NCI-H146 treated with DMSO at 0.1 percent for 48 hours (cell line): ENCODE measurements around the gene TVP23C.

ENCODE experiments used
- DNase-seq: peaks from one replicate; lab custom pipeline; 2025; ENCODE audit not compliant: unreplicated experiment; lab: John Stamatoyannopoulos, UW

TVP23C gene

DNA sequence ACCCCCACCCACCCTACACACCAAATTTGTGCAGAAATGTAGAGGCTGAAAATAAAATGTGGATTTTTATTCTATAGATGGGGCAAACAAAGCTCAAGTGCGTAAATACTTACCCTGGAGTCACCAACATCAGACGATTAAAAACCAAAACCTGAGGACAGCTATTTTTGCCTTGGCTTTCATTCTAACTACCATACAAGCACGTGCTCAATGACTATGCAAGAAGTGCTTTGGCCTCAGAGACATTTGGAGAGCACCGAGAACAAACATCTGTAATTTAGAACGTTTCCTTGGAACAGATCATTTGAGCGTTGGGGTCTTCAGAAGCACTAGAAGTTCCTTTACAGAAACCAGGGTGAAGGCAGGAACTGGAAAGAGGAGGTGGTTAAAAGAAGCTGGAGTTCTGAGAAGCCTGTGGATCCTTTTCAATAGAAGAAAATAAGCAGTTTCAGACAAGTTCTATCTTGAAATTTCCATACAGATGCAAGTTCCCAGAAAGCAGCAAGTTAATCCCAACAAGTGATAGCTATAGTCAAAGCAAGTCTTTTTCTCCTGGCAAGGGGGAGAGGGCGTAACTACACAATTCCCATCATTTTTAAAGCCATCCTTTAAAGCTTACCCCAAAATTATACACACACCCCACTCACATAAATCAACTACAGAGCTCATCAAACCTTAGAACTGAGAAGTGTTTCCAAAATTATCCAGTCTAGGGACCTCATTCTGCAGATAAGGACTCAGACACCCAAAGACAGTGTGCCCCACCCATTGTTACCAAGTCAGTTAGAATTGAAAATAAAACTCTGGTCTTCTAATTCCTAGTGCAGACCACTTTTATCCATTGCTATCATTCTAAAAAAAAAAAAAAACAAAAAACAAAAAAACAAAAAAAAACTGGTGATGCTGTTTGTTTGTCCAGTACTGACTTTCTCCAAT, 66.3 kb downstream of the TVP23C start:
- no peak for DNase-seq

DNA sequence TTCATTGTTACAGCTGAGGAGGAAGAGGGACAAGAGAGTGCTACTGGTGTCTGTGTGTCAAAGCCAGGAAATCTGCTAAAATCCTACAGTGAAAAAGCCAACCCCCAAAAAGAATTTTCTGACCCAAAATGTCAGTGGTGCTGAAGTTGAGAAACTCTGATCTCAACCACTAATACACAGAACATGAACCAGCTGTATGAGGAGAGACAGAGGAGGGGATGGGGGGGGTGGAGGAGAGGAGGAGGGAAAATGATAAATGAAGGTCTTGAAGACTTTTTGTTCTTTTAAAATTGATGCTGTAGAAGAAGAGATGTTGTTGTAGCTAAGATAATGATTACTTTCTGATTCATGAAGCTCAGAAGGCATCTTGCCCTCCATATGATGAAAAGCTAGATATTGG, 68.5 kb downstream of the TVP23C start:
- DNase-seq, result no peak

DNA sequence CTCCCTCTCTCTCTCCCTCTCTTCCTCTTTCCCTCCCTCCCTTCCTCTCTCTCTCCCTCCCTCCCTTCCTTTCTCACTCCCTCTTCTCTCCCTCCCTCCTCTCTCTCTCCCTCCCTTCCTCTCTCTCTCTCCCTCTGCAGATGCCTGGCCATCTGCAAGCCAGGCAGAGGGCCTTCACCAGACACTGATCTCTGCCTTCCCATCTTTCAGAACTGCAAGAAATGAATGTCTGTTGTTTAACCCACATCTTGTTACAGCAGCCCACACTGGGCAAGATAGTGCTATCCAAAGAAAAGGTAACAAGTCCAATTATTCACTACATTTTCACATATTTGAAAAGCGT, 69.6 kb downstream of the TVP23C start:
- no peak for DNase-seq

DNA sequence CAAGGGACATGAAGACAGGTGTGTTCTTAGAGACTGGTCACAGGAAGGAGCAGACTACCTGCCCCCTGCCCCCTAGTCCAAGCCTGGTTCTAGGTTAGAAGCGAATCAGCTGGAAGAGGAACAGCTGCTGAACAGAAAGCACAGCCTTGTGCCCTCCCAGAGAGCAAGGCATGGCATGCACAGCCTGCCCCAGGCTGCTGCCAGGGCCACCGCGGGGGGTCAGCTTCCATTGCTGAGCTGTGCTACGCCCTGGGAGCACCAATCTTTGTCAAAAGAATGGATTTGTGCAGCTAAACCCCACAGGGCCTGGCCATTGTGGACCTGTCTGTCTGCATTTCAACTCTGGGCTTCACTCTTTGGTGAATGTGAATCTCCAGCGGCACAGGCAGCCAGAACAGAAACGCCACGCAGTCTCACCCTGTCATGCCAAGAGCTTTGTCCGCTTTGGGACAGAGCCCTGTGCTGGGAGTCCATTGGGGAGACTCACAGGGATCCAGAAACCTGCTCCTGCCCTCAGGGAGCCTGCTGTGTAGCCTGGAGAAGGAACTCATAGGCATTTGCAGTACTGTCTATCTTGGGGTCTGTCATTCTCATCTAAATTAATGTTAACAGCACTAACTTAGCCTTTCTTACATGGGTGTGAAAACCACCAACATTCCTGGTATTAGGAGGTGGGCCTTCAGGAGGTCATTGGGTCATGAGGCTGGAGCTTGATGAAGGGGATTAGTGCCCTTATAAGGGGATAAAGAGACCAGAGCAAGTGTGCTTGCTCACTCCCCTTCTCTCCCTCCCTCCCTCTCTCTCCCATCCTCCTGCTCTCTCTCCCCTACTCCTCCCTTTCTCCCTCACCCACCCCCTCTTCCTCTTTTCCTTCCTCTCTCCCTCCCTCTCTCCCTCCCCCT, 70.2 kb downstream of the TVP23C start:
- DNase-seq, result no peak

DNA sequence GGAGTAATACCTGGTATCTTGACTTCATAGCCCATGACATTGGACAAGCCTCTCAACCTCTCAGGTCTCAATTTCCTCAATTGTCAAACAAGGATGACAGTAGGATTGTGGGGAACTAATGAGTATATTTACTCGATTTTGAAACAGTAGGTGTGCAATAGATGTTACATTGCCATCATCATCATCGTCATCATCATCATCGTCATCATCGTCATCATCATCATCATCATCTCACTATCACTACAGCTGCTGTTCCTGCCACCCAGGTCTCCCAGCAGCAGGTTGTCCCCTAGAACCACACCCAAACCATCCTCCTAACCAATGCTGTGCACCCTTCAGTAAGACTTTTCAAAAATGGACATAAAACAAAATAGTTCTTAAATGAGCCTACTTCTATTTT, 71.1 kb downstream of the TVP23C start:
- DNase-seq, result no peak

DNA sequence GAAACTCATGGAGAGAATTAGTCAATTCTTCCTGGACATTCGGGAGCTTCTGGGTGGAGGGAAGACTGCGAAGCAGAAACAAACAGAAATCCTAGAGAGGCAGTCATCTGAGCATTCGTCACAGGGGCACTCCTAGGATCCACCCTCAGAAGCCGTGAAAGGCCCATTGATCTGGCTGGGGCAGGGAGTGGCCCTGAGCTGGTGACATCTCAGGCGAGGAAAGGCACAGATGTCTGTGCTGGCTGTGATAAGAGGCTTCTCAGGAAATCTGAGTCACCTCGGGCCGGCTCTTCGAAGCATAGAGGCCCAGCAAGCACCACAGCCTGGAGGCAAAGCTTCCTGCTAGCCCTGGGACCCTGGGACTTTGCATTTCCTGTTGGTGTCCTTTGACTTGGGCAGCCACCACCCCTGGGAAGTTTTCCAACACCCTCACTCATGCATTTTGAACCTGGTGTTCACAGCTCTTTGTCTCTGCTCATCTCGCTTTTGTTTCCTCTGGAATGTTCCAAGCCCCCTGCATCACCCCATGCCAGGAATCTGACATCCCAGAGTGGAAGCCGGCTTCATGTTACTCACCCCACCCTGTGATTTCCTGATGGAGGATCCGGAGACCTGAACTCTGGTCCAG, 72.5 kb downstream of the TVP23C start:
- DNase-seq, result no peak

DNA sequence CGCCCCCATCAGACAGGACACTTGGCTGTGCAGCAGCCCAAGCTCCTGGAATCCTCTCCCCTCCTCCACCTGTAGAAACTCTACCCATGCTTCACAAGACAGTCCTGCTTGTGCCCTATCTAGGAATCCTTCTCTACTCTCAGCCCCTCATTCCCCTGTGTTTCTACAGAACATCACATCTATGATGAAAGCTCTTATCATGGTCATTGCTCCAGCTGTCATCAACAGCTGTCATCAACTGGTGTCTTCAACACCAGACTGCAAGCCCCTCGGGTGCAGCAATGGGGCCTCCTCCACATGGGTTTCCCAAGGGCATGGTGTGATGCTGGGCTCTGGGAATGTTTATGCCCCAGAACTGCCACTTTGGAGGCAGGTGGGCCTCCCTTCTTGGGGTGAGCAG, 74.7 kb downstream of the TVP23C start:
- no peak for DNase-seq

DNA sequence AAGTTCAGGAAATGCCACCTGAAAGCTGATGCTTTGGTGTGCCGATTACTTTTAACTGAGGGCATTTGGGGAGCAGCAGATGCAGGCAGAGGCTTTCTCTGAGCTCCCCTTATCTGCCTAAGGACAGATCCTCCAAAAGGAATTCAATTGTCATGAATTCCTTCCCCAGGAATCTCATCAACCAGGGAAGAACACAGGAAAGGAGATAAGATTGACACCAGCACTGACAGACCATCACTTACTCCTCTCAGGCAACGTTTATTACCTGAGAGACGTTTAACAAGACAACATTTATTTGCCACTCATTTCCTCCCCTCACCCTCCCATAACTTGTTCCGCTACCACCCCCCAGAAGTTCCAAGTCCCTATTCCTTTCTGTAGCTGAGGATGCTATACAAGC, 78.2 kb downstream of the TVP23C start:
- no peak for DNase-seq

DNA sequence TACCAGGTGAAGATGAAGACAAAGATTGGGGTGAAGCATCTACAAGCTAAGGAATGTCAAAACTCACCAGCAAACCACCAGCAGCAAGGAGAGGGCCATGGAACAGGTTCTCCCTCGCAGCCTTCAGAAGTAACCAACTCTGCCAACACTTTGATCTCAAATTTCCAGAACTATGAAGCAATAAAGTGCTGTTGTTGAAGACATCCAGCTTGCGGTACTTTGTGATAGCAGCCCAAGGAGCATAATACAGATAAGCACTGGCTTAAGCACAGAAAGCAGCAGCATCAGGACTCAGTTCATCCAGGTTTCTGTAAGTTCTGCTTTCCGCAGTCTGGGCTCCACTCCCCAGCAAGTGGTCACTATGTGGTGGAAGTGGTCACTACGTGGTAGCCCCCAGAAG, 79.9 kb downstream of the TVP23C start:
- DNase-seq, result no peak

DNA sequence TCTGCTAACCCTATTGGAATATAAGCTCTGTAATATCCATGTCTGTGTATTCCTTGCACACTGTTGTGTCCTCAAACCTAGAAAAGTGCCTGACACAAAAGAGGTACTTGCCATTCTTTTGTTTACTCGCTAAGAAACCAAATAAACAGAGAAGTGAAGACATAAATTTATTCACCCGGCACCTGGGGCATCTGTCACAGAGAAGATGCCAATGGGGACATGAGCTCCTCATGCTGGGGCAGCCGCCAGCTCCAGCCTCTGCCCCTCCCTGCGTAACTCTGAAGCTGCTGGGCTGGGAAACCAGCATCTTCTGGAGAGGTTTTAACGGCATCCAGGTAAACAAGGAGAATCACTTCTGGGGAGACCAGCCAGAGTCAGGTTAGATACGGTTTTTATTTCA, 80.8 kb downstream of the TVP23C start:
- no peak for DNase-seq

DNA sequence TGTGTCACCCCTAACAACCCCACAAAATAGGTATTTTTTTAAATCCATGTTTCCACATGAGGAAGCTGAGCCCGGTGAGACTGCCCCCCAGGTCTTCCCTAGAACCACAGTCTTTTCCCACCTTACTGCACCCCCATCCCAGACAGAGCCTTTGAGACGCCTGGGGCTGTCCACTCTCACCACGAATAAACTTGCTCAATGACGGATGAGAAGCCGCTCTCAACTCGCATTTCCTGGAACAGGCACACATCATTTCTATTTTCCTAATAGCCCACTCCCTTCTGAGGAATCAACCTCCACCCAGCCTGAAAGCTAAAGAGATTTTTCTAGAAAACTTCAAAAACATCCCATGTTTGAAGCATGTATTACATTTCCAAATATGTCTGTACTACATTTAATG, 81.8 kb downstream of the TVP23C start:
- DNase-seq, result no peak

DNA sequence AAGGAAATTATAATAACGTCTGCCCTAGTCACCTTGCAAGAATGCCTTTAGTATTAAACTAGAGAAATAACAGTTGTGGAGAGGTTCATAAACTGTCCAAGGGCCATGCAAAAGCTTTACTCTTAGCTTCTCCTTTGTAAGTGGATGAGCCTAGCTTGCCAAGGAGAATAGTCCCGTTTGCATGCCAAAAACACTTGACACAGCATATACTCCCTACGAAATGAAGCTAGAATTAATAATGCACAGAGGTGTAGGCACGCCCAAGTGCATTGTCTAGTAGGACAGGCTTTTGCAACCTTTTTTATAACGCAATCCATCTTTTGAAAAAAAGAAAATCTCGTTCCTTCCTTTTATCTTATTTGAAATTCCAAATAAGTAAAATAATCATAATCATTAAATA, 83.1 kb downstream of the TVP23C start:
- DNase-seq, result no peak

DNA sequence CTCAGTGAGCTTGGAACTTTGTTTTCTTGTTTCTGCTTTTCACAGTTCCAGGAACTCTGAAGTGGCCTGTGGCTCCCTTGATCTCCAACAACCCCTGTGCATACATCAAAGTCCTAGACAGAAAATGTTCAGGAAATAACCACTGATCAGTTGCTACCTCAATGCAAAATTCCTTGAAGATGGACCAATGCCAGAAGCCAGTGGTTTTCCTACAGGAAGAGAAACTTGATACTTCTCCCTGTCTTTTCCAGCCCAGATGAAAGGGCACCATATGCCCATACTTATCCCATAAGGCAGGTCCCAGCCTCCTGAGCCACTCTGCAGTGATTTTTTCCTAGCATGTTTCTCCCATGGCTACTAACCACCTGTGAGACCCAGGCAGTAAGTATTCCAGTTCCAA, 83.6 kb downstream of the TVP23C start:
- no peak for DNase-seq

DNA sequence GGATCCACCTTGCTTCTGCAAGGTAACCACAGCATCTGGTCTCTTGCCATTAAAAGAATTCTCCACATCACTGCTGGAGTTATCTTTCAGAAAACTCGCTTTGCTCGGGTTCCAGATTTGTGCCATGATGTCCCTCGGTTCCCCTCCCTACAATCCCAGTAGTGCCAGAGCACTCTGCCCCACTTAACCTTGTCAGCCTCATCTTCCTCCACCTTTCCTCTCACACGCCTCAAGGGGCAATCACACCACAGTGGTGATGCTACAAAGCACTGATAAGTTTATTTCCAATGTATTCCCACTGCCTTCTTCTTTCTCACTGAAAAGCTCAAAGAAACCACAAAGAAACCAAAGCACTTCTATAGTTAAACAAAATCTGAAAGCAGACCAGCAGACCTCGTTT, 84.4 kb downstream of the TVP23C start:
- DNase-seq, result no peak

DNA sequence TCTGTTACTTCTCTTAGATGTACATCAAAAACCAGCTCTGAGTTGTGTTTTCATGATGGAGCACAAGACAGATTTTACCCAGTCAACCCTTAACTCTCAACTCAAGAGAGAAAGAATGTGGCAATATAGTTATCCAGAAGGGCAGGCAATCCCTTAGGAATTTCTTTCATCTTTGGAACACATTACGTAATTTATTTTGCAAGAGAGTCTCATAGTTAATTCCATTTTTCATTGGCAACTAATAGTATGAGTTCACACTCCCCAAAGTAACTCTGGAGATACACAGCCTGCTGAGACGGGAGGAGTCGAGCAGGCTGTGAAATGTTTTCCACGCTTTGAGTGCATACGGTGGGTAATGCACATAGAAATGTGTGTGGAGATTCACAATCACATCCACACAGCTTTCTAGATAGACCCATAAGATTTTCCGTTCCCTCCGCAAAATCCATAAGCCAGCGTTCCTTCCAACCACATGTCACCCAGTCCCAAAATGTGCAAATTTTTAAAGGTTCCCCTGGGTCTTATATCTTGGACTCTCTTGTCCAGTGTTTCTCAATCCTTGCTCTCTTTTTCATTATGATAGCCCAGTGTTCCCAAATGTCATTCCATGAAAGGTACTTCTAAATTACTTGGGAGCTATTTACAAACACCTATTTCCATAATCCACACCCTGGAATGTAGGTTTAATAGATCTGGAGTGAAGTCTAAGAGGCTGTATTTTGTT, 87.5 kb downstream of the TVP23C start:
- DNase-seq, result no peak

DNA sequence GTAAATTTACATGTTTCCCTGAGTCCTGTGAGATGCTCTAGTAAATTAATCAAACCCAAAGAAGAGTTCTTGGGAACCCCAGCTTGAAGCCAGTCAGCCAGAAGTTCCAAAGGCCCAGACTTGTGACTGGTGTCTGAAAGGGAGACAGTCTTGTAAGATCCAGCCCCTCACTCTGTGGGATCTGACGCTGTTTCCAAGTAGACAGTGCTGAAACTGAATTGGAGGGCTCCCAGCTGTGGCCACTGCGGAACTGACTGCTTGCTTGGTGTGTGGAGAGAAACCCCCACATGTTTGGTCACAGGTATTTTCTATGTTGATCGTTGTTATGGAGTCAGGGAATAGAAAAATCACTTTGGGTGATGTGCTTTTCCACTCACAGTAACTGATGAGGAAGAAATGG, 90.4 kb downstream of the TVP23C start:
- DNase-seq, result no peak

DNA sequence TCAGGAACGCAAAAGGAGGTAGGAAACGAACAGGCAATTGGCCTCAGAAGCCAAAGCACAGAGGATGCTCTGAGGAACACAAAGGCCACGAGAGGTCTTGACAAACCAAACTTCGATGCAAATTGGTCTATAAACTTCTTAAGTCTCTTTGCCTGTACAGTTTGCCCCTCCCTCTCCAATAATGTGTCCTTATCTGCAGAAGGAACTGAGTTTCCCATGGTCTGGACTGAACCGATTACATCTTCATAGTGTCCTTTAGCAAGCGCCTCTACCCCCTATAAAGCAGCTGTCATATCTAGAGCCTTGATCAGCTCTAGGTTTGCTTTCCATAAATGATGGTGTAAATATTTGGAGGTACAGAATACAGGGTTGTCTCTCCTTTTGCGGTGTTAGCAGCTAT, 92.7 kb downstream of the TVP23C start:
- no peak for DNase-seq

DNA sequence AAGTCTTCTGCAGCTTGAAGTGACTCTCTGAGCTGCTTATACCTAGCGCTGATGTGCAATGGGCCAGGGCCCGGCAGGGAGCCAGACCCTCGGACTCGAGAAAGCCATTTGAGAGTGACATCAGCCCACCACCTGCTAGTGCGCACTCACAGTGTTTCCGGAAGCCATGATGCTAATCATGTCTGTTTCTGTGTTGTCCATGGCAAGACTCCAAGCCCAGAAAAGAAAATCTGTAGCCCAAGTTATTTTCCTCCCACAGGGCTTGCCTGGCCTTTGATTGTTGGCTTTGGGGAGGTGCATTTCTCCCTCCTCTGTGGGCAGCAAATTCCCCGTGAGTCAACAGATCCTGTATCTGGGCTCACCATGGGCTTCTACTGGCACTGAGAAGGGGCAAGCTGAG, 94.0 kb downstream of the TVP23C start:
- no peak for DNase-seq

DNA sequence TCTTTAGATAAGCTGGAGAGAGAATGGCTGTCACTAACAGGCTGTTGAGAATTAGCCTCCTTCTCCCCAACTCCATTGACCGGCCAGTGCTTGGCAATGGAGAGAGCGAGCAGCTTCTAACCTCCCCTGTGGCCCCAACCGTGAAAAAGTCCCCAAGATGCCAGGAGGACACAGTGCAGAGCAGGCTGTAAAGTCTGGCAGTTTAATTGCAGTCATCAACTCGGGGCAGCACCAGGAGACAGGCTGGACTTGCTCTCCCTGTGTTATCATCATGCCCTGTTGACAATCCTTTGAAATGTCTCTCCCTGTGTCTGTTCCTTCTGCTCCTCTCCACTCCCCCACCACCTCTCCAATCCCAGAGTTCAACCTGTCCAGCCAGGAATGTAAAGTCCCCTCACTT, 95.2 kb downstream of the TVP23C start:
- DNase-seq, result no peak

DNA sequence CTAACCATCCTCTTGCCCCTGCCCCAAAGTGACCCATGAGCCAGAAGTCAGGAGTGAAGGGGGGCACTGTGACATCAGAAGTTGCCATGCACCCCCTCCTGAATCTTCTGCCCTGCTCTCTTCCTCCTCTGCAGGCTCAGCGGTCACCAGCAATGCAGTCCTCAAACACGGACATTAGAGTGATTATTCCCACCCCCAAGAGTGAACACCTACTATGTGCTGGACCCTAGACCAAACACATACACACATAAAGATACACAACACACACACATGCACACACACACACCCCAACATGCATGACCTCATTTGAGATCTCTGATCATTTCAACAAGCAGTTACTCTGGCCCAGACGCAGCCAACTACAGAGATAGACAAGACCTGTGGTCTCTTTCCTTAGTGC, 95.7 kb downstream of the TVP23C start, which contains the start of gene CDRT4:
Gene CDRT4, minus strand, starts transcription at position 30 of the 400 bp plus-strand sequence. CDS start 27,383 bp downstream, outside the sequence.
- no peak for DNase-seq

DNA sequence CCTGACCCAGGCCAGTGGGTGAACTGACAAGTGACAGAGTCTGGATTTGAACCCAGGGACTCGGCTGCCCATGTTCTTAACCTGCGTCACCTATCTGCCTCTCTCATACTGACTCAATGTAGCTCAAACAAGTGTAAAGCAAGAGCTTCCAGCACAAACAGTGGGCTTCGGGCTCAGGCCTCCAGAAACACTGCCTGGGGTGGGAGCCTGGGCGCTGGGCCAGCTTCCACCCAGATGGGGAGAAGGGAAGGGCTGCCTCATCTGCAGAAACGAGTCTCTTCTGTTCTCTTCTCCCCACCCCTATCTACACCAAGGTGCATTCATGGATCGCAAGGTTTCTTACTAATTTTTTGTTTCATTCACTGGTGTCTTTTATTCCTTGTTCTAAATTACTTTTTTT, 97.2 kb downstream of the TVP23C start:
- DNase-seq, result no peak
